ENCODE data around the gene NAV3. TPM values are rescaled to one million over a fixed set of nuclear protein-coding genes. Genes with fewer than 3 reads are reported as not detected.

Gene NAV3
- total RNA-seq, 1 donor from 2014 or later = 17.0 TPM

- DNase-seq (ENCODE audit: low read depth) = no peak
- Histone ChIP-seq H3K36me3 (ENCODE audit: control insufficient read depth, insufficient read depth, low read length) (no peaks in the 10 kb centered on the region), H3K27me3 (ENCODE audit: control insufficient read depth, insufficient read depth, low read length) (no peaks in the 10 kb centered on the region), H3K4me3 (ENCODE audit: low read depth, low read length) (no peak overlapping the region)
- TF ChIP-seq, protein P1, sequence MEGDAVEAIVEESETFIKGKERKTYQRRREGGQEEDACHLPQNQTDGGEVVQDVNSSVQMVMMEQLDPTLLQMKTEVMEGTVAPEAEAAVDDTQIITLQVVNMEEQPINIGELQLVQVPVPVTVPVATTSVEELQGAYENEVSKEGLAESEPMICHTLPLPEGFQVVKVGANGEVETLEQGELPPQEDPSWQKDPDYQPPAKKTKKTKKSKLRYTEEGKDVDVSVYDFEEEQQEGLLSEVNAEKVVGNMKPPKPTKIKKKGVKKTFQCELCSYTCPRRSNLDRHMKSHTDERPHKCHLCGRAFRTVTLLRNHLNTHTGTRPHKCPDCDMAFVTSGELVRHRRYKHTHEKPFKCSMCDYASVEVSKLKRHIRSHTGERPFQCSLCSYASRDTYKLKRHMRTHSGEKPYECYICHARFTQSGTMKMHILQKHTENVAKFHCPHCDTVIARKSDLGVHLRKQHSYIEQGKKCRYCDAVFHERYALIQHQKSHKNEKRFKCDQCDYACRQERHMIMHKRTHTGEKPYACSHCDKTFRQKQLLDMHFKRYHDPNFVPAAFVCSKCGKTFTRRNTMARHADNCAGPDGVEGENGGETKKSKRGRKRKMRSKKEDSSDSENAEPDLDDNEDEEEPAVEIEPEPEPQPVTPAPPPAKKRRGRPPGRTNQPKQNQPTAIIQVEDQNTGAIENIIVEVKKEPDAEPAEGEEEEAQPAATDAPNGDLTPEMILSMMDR (IDR thresholded peaks at IDR 0.05; ENCODE audit: insufficient read depth, low read length, poor library complexity, severe bottlenecking) = no peak
Measured at GRCh38 chr12:78055545-78055944, 224.9 kb downstream of the NAV3 start.

DNA sequence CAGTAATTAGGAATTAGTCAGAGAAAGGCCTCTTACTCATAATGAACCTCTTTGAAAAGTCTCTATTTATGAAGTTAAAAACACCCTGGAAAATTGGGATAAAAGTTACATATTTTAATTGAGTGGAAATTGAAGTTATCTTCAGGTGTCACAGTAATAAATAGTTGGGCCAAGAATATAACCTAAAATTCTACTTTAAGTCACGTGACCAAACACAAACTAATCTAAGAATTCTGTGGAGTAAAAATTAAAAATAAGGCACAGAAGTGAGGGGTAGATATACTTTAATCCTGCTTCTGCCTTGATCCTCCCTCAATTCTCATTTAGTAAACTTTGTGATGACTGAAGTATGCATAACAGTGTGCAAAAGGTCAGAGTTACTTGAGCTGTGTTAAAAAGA lies 226.4 kb downstream of the NAV3 start:
- Histone ChIP-seq H3K4me3 (ENCODE audit: low read depth, low read length) (no peak overlapping the region), H3K27me3 (ENCODE audit: control insufficient read depth, insufficient read depth, low read length) (no peaks in the 10 kb centered on the region), H3K36me3 (ENCODE audit: control insufficient read depth, insufficient read depth, low read length) (no peaks in the 10 kb centered on the region)
- TF ChIP-seq, protein P1 (IDR thresholded peaks at IDR 0.05; ENCODE audit: insufficient read depth, low read length, poor library complexity, severe bottlenecking) = no peak
- DNase-seq (ENCODE audit: low read depth) = no peak

- no peaks in the 10 kb centered on the region for H3K27me3 ChIP-seq (ENCODE audit: control insufficient read depth, insufficient read depth, low read length)
- no peak overlapping the region for H3K4me3 ChIP-seq (ENCODE audit: low read depth, low read length)
- TF ChIP-seq, protein P1 (IDR thresholded peaks at IDR 0.05; ENCODE audit: insufficient read depth, low read length, poor library complexity, severe bottlenecking) = no peak
- H3K36me3 ChIP-seq (ENCODE audit: control insufficient read depth, insufficient read depth, low read length) = no peaks in the 10 kb centered on the region
- DNase-seq (ENCODE audit: low read depth) = peak; percentile 12
Measured at GRCh38 chr12:78060186-78060585, 229.5 kb downstream of the NAV3 start.

GRCh38 chr12:78062786-78063185 lies 232.1 kb downstream of the NAV3 start:
- Histone ChIP-seq H3K36me3 (ENCODE audit: control insufficient read depth, insufficient read depth, low read length) (no peaks in the 10 kb centered on the region), H3K4me3 (ENCODE audit: low read depth, low read length) (no peak overlapping the region), H3K27me3 (ENCODE audit: control insufficient read depth, insufficient read depth, low read length) (no peaks in the 10 kb centered on the region)
- DNase-seq (ENCODE audit: low read depth) = peak; percentile 35
- TF ChIP-seq, protein P1 (IDR thresholded peaks at IDR 0.05; ENCODE audit: insufficient read depth, low read length, poor library complexity, severe bottlenecking) = no peak

GRCh38 chr12:78081590-78082314 lies 251.1 kb downstream of the NAV3 start:
- no peak for DNase-seq (ENCODE audit: low read depth)
- H3K27me3 ChIP-seq (ENCODE audit: control insufficient read depth, insufficient read depth, low read length) = no peaks in the 10 kb centered on the region
- H3K4me3 ChIP-seq (ENCODE audit: low read depth, low read length) = no peak overlapping the region
- TF ChIP-seq, protein P1 (IDR thresholded peaks at IDR 0.05; ENCODE audit: insufficient read depth, low read length, poor library complexity, severe bottlenecking) = no peak
- no peaks in the 10 kb centered on the region for H3K36me3 ChIP-seq (ENCODE audit: control insufficient read depth, insufficient read depth, low read length)

All from kidney epithelial cell (primary cell).